Measurements from ENCODE around the gene CD274. TPM values are rescaled to one million over a fixed set of nuclear protein-coding genes. Genes with fewer than 3 reads are reported as not detected.

CD274 gene
- total RNA-seq, 1 experiment from 2014 or later = 0.42 TPM

- TF ChIP-seq PREB (CRISPR knock-in tag; IDR thresholded peaks at IDR 0.05; ENCODE audit: borderline replicate concordance) = no peak
- no peak for TF ChIP-seq RELA (CRISPR knock-in tag; IDR thresholded peaks at IDR 0.05; ENCODE audit: borderline replicate concordance)
- TF ChIP-seq ZNF425 (CRISPR knock-in tag; conservative IDR thresholded peaks at IDR 0.05) = no peak
- TF ChIP-seq FOXK1 (CRISPR knock-in tag; IDR thresholded peaks at IDR 0.05) = no peak
- TF ChIP-seq ZNF281 (CRISPR knock-in tag; IDR thresholded peaks at IDR 0.05) = no peak
Measured at GRCh38 chr9:5408596-5408995, 41.7 kb upstream of the CD274 start (continued).

- POLR2A ChIA-PET = no interaction called here
- H3K36me3 Mint-ChIP-seq = peaks cover 6% of the 10 kb centered on the region; the same call in 1 of the 2 replicates
- CTCF ChIA-PET = interaction anchor here (0.6 kb wide), 1 partner anchor 14 kb away, joined by 4 read pairs; no protein-coding TSS in a partner anchor
- peaks cover 18% of the 10 kb centered on the region for H3K4me1 Mint-ChIP-seq
- peaks cover 12% of the 10 kb centered on the region for H3K27me3 Mint-ChIP-seq (ENCODE audit: low read depth)
- H3K9me3 Mint-ChIP-seq = peaks cover 20% of the 10 kb centered on the region
- peak; percentile 48; the same call in 1 of the 2 replicates for ATAC-seq
- no peak for DNase-seq (ENCODE audit: low spot score)
- no peak overlapping the region for H3K27ac Mint-ChIP-seq
- H3K4me3 Mint-ChIP-seq = no peak overlapping the region
- TF ChIP-seq CREM (CRISPR knock-in tag; IDR thresholded peaks at IDR 0.05) (no peak), ZNF232 (CRISPR knock-in tag; IDR thresholded peaks at IDR 0.05) (no peak), EMX1 (CRISPR knock-in tag; IDR thresholded peaks at IDR 0.05) (no peak), TEAD1 (CRISPR knock-in tag; IDR thresholded peaks at IDR 0.05) (no peak), MLX (CRISPR knock-in tag; IDR thresholded peaks at IDR 0.05) (no peak), AFF4 (CRISPR knock-in tag; IDR thresholded peaks at IDR 0.05; ENCODE audit: borderline replicate concordance) (no peak), ATF6 (CRISPR knock-in tag; IDR thresholded peaks at IDR 0.05) (no peak), TEAD4 (CRISPR knock-in tag; IDR thresholded peaks at IDR 0.05) (no peak), FOXK1 (CRISPR knock-in tag; IDR thresholded peaks at IDR 0.05) (no peak), MAX (CRISPR knock-in tag; IDR thresholded peaks at IDR 0.05) (no peak), ETV6 (CRISPR knock-in tag; IDR thresholded peaks at IDR 0.05) (no peak), MXD4 (CRISPR knock-in tag; IDR thresholded peaks at IDR 0.05; ENCODE audit: borderline replicate concordance) (no peak), SP1 (CRISPR knock-in tag; conservative IDR thresholded peaks at IDR 0.05) (no peak), ZNF281 (CRISPR knock-in tag; IDR thresholded peaks at IDR 0.05) (no peak), KAT7 (CRISPR knock-in tag; IDR thresholded peaks at IDR 0.05; ENCODE audit: borderline replicate concordance) (no peak), PRRX2 (CRISPR knock-in tag; IDR thresholded peaks at IDR 0.05) (no peak)
Measured at GRCh38 chr9:5416953-5417352, 33.4 kb upstream of the CD274 start.

All from WTC11 (cell line).